SK-N-SH (cell line): ENCODE measurements around the gene CDKAL1. TPM values are rescaled to one million over a fixed set of nuclear protein-coding genes. Genes with fewer than 3 reads are reported as not detected.

Experiments used
- CTCF ChIA-PET: fragments of 300-600, 350-600 bp; formaldehyde crosslinking; extraction: SDS; loops from one replicate; lab custom pipeline; 2021; lab: Yijun Ruan, JAX
- POLR2A ChIA-PET: fragments of 350-600 bp; sonication (Branson Sonifier 250); formaldehyde crosslinking; extraction: SDS; loops from one replicate; lab custom pipeline; 2020; ENCODE audit warnings: antibody characterized with exemption, inconsistent platforms; lab: Yijun Ruan, JAX
- DNase-seq: peaks from one replicate; pipeline ENCODE4 v3.0.0; 2012
- H2AFZ ChIP-seq: fragments of 200-600 bp; sonication (generic); 2 replicates; pipeline ENCODE4 v1.8.1; 2016; ENCODE audit warnings: antibody characterized with exemption, mild to moderate bottlenecking, low read depth
- H3F3A ChIP-seq: fragments of 200-600 bp; sonication (generic); replicated peaks from 2 replicates; pipeline ENCODE3; 2016; ENCODE audit warnings: antibody characterized with exemption, mild to moderate bottlenecking; ENCODE audit not compliant: insufficient read depth
- H3K27ac ChIP-seq, 2 experiments: fragments of 200-500 bp in 1 of 2; fragments of 200-600 bp in 1 of 2; sonication (Bioruptor generic) in 1 of 2; sonication (generic), shearing (Covaris generic) in 1 of 2; 2 replicates each; pipeline versions ENCODE4 v1.5.1 to v1.6.1; 2014 to 2016; ENCODE audit warnings: low read depth in 2 of 2, inconsistent platforms in 1 of 2, low read length in 1 of 2, mild to moderate bottlenecking in 1 of 2, mixed read lengths in 1 of 2
- H3K27me3 ChIP-seq: fragments of 200-600 bp; sonication (generic), shearing (Covaris generic); 2 replicates; pipeline ENCODE4 v1.6.1; 2016; ENCODE audit warnings: mixed run types; ENCODE audit not compliant: insufficient read depth
- H3K36me3 ChIP-seq, 2 experiments: fragments of 200-500 bp in 1 of 2; fragments of 200-600 bp in 1 of 2; sonication (Bioruptor generic) in 1 of 2; sonication (generic) in 1 of 2; replicated peaks in 1 of 2; 2 replicates each; pipeline versions ENCODE3 to v1.5.1; 2014 to 2016; ENCODE audit warnings: low read length in 1 of 2, mild to moderate bottlenecking in 1 of 2; ENCODE audit not compliant: insufficient read depth in 2 of 2, control insufficient read depth in 1 of 2
- H3K4me1 ChIP-seq, 2 experiments: fragments of 200-500 bp in 1 of 2; fragments of 200-600 bp in 1 of 2; sonication (Bioruptor generic) in 1 of 2; sonication (generic), shearing (Covaris generic) in 1 of 2; 2 replicates each; pipeline versions ENCODE4 v1.5.1 to v1.6.1; 2014 to 2016; ENCODE audit warnings: low read depth in 1 of 2, low read length in 1 of 2, mixed run types in 1 of 2; ENCODE audit not compliant: insufficient read depth in 2 of 2, control insufficient read depth in 1 of 2
- H3K4me2 ChIP-seq: fragments of 200-600 bp; sonication (generic), shearing (Covaris generic); 2 replicates; pipeline ENCODE4 v1.6.1; 2017; ENCODE audit warnings: mixed run types
- H3K4me3 ChIP-seq, 2 experiments: fragments of 200-500 bp in 1 of 2; fragments of 200-600 bp in 1 of 2; sonication (Bioruptor generic) in 1 of 2; sonication (generic), shearing (Covaris generic) in 1 of 2; 2 replicates each; pipeline versions ENCODE4 v1.5.1 to v1.8.1; 2014 to 2016; ENCODE audit warnings: low read depth in 2 of 2, inconsistent platforms in 1 of 2, low read length in 1 of 2, mild to moderate bottlenecking in 1 of 2, mixed read lengths in 1 of 2, moderate library complexity in 1 of 2
- H3K79me2 ChIP-seq: fragments of 200-600 bp; sonication (generic); 2 replicates; pipeline ENCODE4 v1.8.1; 2017; ENCODE audit warnings: mild to moderate bottlenecking; ENCODE audit not compliant: insufficient read depth
- H3K9ac ChIP-seq: fragments of 200-600 bp; sonication (generic); 2 replicates; pipeline ENCODE4 v1.6.1; 2017; ENCODE audit warnings: mixed run types
- H3K9me2 ChIP-seq: fragments of 200-600 bp; sonication (generic); 2 replicates; pipeline ENCODE4 v1.6.1; 2017; ENCODE audit warnings: mixed run types
- H3K9me3 ChIP-seq: fragments of 200-600 bp; sonication (generic); 2 replicates; pipeline ENCODE4 v1.6.1; 2017; ENCODE audit warnings: mixed run types, mild to moderate bottlenecking, moderate library complexity
- H4K20me1 ChIP-seq: fragments of 200-600 bp; sonication (generic); 2 replicates; pipeline ENCODE4 v1.6.1; 2017; ENCODE audit warnings: mild to moderate bottlenecking, mixed run types; ENCODE audit not compliant: insufficient read depth
- ELF1 ChIP-seq: IDR thresholded peaks from 2 replicates; pipeline ENCODE4 v1.4.0; 2012
- FOXJ3 ChIP-seq: sonication (generic); formaldehyde crosslinking; IDR thresholded peaks from 2 replicates; pipeline ENCODE4 v1.5.1; 2020; ENCODE audit warnings: mild to moderate bottlenecking, missing genetic modification reagents
- FOXM1 ChIP-seq: IDR thresholded peaks from 2 replicates; pipeline ENCODE4 v1.4.0; 2012; ENCODE audit warnings: low read depth, mild to moderate bottlenecking
- JUND ChIP-seq: IDR thresholded peaks from 2 replicates; pipeline ENCODE4 v1.4.0; 2012
- MEF2A ChIP-seq: IDR thresholded peaks from 2 replicates; pipeline ENCODE4 v1.4.0; 2012; ENCODE audit warnings: low read depth, borderline replicate concordance
- MXI1 ChIP-seq: IDR thresholded peaks from 2 replicates; pipeline ENCODE4 v1.6.1; 2012; ENCODE audit warnings: mild to moderate bottlenecking, low read depth, low read length, improper control_type of control experiment
- NFIC ChIP-seq: IDR thresholded peaks from 2 replicates; pipeline ENCODE4 v1.4.0; 2012; ENCODE audit warnings: borderline replicate concordance
- REST ChIP-seq: IDR thresholded peaks from 2 replicates; pipeline ENCODE4 v1.6.1; 2012; ENCODE audit warnings: mild to moderate bottlenecking, low read depth, low read length, moderate library complexity
- RXRA ChIP-seq: IDR thresholded peaks from 2 replicates; pipeline ENCODE4 v1.4.0; 2012; ENCODE audit warnings: low read depth, mild to moderate bottlenecking, borderline replicate concordance
- SIN3A ChIP-seq: IDR thresholded peaks from 2 replicates; pipeline ENCODE4 v1.6.1; 2012; ENCODE audit warnings: low read depth, mild to moderate bottlenecking, low read length, moderate library complexity, borderline replicate concordance
- TAF1 ChIP-seq: IDR thresholded peaks from 2 replicates; pipeline ENCODE4 v1.6.1; 2012; ENCODE audit warnings: low read depth, mild to moderate bottlenecking, low read length, moderate library complexity, borderline replicate concordance
- WGBS: methylation state at CpG from one replicate; pipeline ENCODE4 v1.1.6; 2017; ENCODE audit warnings: low lambda C conversion rate; 5-methylcytosine and 5-hydroxymethylcytosine counted together
- polyA plus RNA-seq, 3 experiments: library from polyadenylated mRNA; depleted of rRNA; stranded (reverse); fragments of >200 nt; gene quantifications; 2 replicates each; pipeline ENCODE4 v1.2.3, GENCODE V29; 2012
- TF ChIP-seq, protein P1 (sequence below): fragments of 150-350 bp; IDR thresholded peaks from 2 replicates; pipeline ENCODE4 v1.6.1; 2016; ENCODE audit warnings: mild to moderate bottlenecking, low read depth, low read length
- TF ChIP-seq, protein P2 (sequence below): fragments of 150-350 bp; IDR thresholded peaks from 2 replicates; pipeline ENCODE4 v1.6.1; 2017; ENCODE audit warnings: antibody characterized with exemption, low read length, low read depth, borderline replicate concordance

CDKAL1 gene
- polyA plus RNA-seq, 1 of the 3 experiments (the other 2 are of a cell fraction), result 2.6 TPM

DNA sequence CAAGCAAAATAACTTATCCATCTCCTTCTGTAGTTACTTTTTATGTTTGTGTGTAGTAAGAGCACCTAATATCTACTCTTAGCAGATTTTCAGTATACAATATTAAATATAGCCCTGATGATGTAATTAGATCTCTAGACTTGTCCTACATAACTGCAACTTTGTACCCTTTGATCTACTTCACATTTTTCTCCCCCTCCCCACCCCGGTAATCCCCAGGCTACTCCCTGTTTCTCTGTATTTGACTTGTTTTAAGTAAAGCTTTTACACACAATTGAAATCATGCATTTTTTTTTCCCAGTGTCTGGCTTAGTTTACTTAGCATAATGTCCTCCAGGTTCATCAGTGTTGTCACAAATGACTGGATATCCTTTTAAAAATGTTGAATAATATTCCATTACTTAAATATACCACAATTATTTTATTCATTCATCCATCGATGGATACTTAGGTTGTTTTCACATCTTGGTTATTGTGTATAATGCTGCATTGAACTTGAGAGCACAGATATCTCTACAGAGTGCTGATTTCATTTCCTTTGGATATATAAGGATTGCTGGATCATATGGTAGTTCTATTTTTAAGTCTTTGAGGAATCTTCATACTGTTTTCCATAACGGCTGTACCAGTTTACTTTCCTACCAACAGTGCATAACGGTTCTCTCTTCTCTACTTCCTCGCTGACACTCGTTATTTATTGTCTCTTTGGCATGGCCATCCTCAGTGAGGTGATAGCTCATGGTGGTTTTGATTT is 212.7 kb downstream of the CDKAL1 start:
- Histone ChIP-seq H3K27me3 (no peaks in the 10 kb centered on the region), H3K27ac (no peak overlapping the region), H4K20me1 (no peaks in the 10 kb centered on the region), H3F3A (peaks cover 5% of the 10 kb centered on the region), H3K9ac (no peak overlapping the region), H3K9me3 (no peaks in the 10 kb centered on the region), H3K36me3 (no peaks in the 10 kb centered on the region), H3K4me2 (no peak overlapping the region), H3K9me2 (no peaks in the 10 kb centered on the region), H3K79me2 (no peaks in the 10 kb centered on the region; the same call in 1 of the 2 replicates), H3K4me3 (no peak overlapping the region), H2AFZ (no peak overlapping the region), H3K4me1 (peaks cover 0 to 19% of the 10 kb centered on the region in 2 experiments; a peak in 3 of 4 replicates)
- POLR2A ChIA-PET, result no interaction called here
- CTCF ChIA-PET, result no interaction called here
- TF ChIP-seq ELF1, result no peak
- TF ChIP-seq FOXM1, result no peak
- no peak for TF ChIP-seq MEF2A
- WGBS, result 90% methylated on average over 6 of the region's 6 CpGs
- DNase-seq, result no peak

- no peak overlapping the region for H3K4me2 ChIP-seq
- H2AFZ ChIP-seq, result no peak overlapping the region
- POLR2A ChIA-PET, result no interaction called here
- CTCF ChIA-PET, result no interaction called here
- H3K79me2 ChIP-seq, result no peaks in the 10 kb centered on the region; the same call in 1 of the 2 replicates
- H4K20me1 ChIP-seq, result no peaks in the 10 kb centered on the region
- peaks cover 0 to 20% of the 10 kb centered on the region in 2 experiments; a peak in 3 of 4 replicates for H3K4me1 ChIP-seq
- H3K9ac ChIP-seq, result no peak overlapping the region
- DNase-seq, result no peak
- 93% methylated on average over 2 of the region's 2 CpGs for WGBS
- peaks cover 5% of the 10 kb centered on the region for H3F3A ChIP-seq
- no peak overlapping the region for H3K27ac ChIP-seq
- H3K36me3 ChIP-seq, result no peaks in the 10 kb centered on the region
- H3K9me3 ChIP-seq, result no peaks in the 10 kb centered on the region
- H3K9me2 ChIP-seq, result no peaks in the 10 kb centered on the region
- TF ChIP-seq, protein P1, sequence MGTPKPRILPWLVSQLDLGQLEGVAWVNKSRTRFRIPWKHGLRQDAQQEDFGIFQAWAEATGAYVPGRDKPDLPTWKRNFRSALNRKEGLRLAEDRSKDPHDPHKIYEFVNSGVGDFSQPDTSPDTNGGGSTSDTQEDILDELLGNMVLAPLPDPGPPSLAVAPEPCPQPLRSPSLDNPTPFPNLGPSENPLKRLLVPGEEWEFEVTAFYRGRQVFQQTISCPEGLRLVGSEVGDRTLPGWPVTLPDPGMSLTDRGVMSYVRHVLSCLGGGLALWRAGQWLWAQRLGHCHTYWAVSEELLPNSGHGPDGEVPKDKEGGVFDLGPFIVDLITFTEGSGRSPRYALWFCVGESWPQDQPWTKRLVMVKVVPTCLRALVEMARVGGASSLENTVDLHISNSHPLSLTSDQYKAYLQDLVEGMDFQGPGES, result no peak
- TF ChIP-seq REST, result no peak
- TF ChIP-seq NFIC, result no peak
- no peak for TF ChIP-seq MXI1
- no peak for TF ChIP-seq FOXJ3 (CRISPR knock-in tag)
- no peak for TF ChIP-seq RXRA
- TF ChIP-seq SIN3A, result no peak
- no peak for TF ChIP-seq TAF1
- TF ChIP-seq JUND, result no peak
- TF ChIP-seq, protein P2, sequence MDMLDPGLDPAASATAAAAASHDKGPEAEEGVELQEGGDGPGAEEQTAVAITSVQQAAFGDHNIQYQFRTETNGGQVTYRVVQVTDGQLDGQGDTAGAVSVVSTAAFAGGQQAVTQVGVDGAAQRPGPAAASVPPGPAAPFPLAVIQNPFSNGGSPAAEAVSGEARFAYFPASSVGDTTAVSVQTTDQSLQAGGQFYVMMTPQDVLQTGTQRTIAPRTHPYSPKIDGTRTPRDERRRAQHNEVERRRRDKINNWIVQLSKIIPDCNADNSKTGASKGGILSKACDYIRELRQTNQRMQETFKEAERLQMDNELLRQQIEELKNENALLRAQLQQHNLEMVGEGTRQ, result no peak
- H3K27me3 ChIP-seq, result no peaks in the 10 kb centered on the region
- no peak overlapping the region for H3K4me3 ChIP-seq
These were observed 213.7 kb downstream of the CDKAL1 start for GRCh38 chr6:20747991-20748390.
